GM18498 (cell line): ENCODE measurements around the gene ADCY9.

Source experiments
- ATAC-seq: cut with Tn5 transposase; IDR thresholded peaks from one replicate; pipeline ENCODE4 v1.9.1; 2021; ENCODE audit warnings: mild to moderate bottlenecking, moderate library complexity; ENCODE audit not compliant: unreplicated experiment

The ADCY9 gene

GRCh38 chr16:4006397-4006999, 109.7 kb downstream of the ADCY9 start:
- ATAC-seq: no peak

GRCh38 chr16:4005731-4006130, 110.5 kb downstream of the ADCY9 start:
- no peak for ATAC-seq

GRCh38 chr16:4005281-4005680, 111.0 kb downstream of the ADCY9 start:
- no peak for ATAC-seq

GRCh38 chr16:4004206-4004605, 112.0 kb downstream of the ADCY9 start:
- ATAC-seq: no peak

GRCh38 chr16:4003576-4003975, 112.7 kb downstream of the ADCY9 start:
- ATAC-seq: no peak

- ATAC-seq: no peak
These were observed 113.1 kb downstream of the ADCY9 start for GRCh38 chr16:4003166-4003565.

GRCh38 chr16:4002121-4002520, 114.1 kb downstream of the ADCY9 start:
- no peak for ATAC-seq

- ATAC-seq: no peak
These were observed 116.5 kb downstream of the ADCY9 start for GRCh38 chr16:3999479-4000325.

- no peak for ATAC-seq
These were observed 117.3 kb downstream of the ADCY9 start for GRCh38 chr16:3998793-3999478.

- ATAC-seq: no peak
These were observed 118.9 kb downstream of the ADCY9 start for GRCh38 chr16:3997231-3997841.

- ATAC-seq: no peak
These were observed 121.2 kb downstream of the ADCY9 start for GRCh38 chr16:3995001-3995400.

- no peak for ATAC-seq
These were observed 123.0 kb downstream of the ADCY9 start for GRCh38 chr16:3993052-3993785.

- ATAC-seq: no peak
These were observed 123.8 kb downstream of the ADCY9 start for GRCh38 chr16:3992297-3993051.

- no peak for ATAC-seq
These were observed 127.4 kb downstream of the ADCY9 start for GRCh38 chr16:3988824-3989223.

GRCh38 chr16:3988011-3988410, 128.2 kb downstream of the ADCY9 start:
- no peak for ATAC-seq

- no peak for ATAC-seq
These were observed 129.0 kb downstream of the ADCY9 start for GRCh38 chr16:3987231-3987630.

GRCh38 chr16:3986235-3986544, 130.1 kb downstream of the ADCY9 start:
- ATAC-seq: no peak

GRCh38 chr16:3984111-3985060, 131.9 kb downstream of the ADCY9 start:
- ATAC-seq: no peak

GRCh38 chr16:3983081-3983520, 133.1 kb downstream of the ADCY9 start:
- no peak for ATAC-seq
